Measurements from ENCODE around the gene ZNF831.
A peak's percentile ranks its signal among the peaks of the same experiment; 100 is the strongest.

The ZNF831 gene

GRCh38 chr20:59255256-59255655 is 91.6 kb downstream of the ZNF831 start:
- DNase-seq, result no peak

- DNase-seq, result peak; percentile 11
These were observed 94.6 kb downstream of the ZNF831 start for GRCh38 chr20:59258221-59258621.

GRCh38 chr20:59259946-59260345 is 96.3 kb downstream of the ZNF831 start:
- no peak for DNase-seq

GRCh38 chr20:59265298-59265697 is 101.7 kb downstream of the ZNF831 start:
- no peak for DNase-seq

GRCh38 chr20:59268870-59269269 is 105.2 kb downstream of the ZNF831 start:
- no peak for DNase-seq

- DNase-seq, result no peak
These were observed 105.9 kb downstream of the ZNF831 start for GRCh38 chr20:59269411-59270025.

GRCh38 chr20:59270380-59270779 is 106.8 kb downstream of the ZNF831 start:
- no peak for DNase-seq

GRCh38 chr20:59273739-59274357 is 110.2 kb downstream of the ZNF831 start:
- no peak for DNase-seq

GRCh38 chr20:59276938-59277337 is 113.3 kb downstream of the ZNF831 start:
- DNase-seq, result no peak

GRCh38 chr20:59284470-59284869 is 120.8 kb downstream of the ZNF831 start:
- DNase-seq, result no peak

- DNase-seq, result no peak
These were observed 126.4 kb downstream of the ZNF831 start for GRCh38 chr20:59289994-59290393.

GRCh38 chr20:59291740-59292383 is 128.2 kb downstream of the ZNF831 start:
- DNase-seq, result no peak

GRCh38 chr20:59295531-59295930 is 131.9 kb downstream of the ZNF831 start:
- no peak for DNase-seq

GRCh38 chr20:59297686-59298085 is 134.1 kb downstream of the ZNF831 start:
- no peak for DNase-seq

- DNase-seq, result no peak
These were observed 136.3 kb downstream of the ZNF831 start for GRCh38 chr20:59299945-59300332.

GRCh38 chr20:59300333-59301081 is 136.9 kb downstream of the ZNF831 start, which contains the start of gene EDN3:
Gene EDN3 (plus strand): TSS chr20:59300611. CDS start chr20:59300813, 202 bp downstream.
- no peak for DNase-seq

GRCh38 chr20:59301343-59302007 is 137.9 kb downstream of the ZNF831 start:
- no peak for DNase-seq

- DNase-seq, result no peak
These were observed 142.5 kb downstream of the ZNF831 start for GRCh38 chr20:59305908-59306655.

- DNase-seq, result no peak
These were observed 143.6 kb downstream of the ZNF831 start for GRCh38 chr20:59307270-59307669.
